Common myeloid progenitor, CD34-positive (primary cell): ENCODE results near the gene SRL.

Experiments
- CTCF ChIA-PET: fragments of 350-600 bp; sonication (Branson Sonifier 250); formaldehyde crosslinking; loops from one replicate; lab custom pipeline; 2021; ENCODE audit warnings: antibody characterized with exemption; lab: Charles Lee
- POLR2A ChIA-PET: fragments of 350-600 bp; sonication (Branson Sonifier 250); formaldehyde crosslinking; loops from one replicate; lab custom pipeline; 2021; ENCODE audit warnings: antibody characterized with exemption; lab: Charles Lee
- DNase-seq, 3 donors: peaks; one replicate each; pipeline versions ENCODE4 v3.0.0 to v3.0.0-alpha.2; 2013
- H3K27ac ChIP-seq, 2 experiments: 1 replicate in 1 of 2; 2 replicates in 1 of 2; pipeline ENCODE4 v1.7.0; 2013; ENCODE audit warnings: inconsistent platforms in 2 of 2, low read length in 2 of 2, mild to moderate bottlenecking in 2 of 2, low read depth in 1 of 2, moderate library complexity in 1 of 2; ENCODE audit not compliant: severe bottlenecking in 2 of 2, insufficient read depth in 1 of 2, poor library complexity in 1 of 2
- H3K27me3 ChIP-seq, 5 experiments: replicated peaks in 2 of 5; 1 replicate in 3 of 5; 2 replicates in 2 of 5; pipeline versions ENCODE4 v1.6.1 to v1.7.0; 2013; ENCODE audit warnings: low read length in 4 of 5, mild to moderate bottlenecking in 2 of 5, moderate library complexity in 2 of 5, inconsistent platforms in 1 of 5; ENCODE audit not compliant: insufficient read depth in 5 of 5, control insufficient read depth in 4 of 5
- H3K36me3 ChIP-seq, 4 experiments: 1 replicate in 2 of 4; 2 replicates in 2 of 4; pipeline versions ENCODE4 v1.6.1 to v1.7.0; 2013; ENCODE audit warnings: low read length in 3 of 4, control low read depth in 1 of 4, mild to moderate bottlenecking in 1 of 4; ENCODE audit not compliant: control insufficient read depth in 4 of 4, insufficient read depth in 4 of 4
- H3K4me1 ChIP-seq, 4 experiments: 1 replicate in 3 of 4; 2 replicates in 1 of 4; pipeline versions ENCODE4 v1.6.1 to v1.7.1; 2013; ENCODE audit warnings: low read length in 3 of 4, mild to moderate bottlenecking in 3 of 4, control low read depth in 1 of 4, inconsistent platforms in 1 of 4, moderate library complexity in 1 of 4; ENCODE audit not compliant: control insufficient read depth in 4 of 4, insufficient read depth in 4 of 4; ENCODE audit errors: control extremely low read depth in 1 of 4
- H3K4me3 ChIP-seq, 7 experiments: 1 replicate in 4 of 7; 2 replicates in 3 of 7; pipeline versions ENCODE4 v1.5.1 to v1.7.0; 2013; ENCODE audit warnings: mild to moderate bottlenecking in 7 of 7, low read length in 6 of 7, moderate library complexity in 6 of 7, inconsistent platforms in 2 of 7, low read depth in 2 of 7, control low read depth in 1 of 7; ENCODE audit not compliant: insufficient read depth in 4 of 7, control insufficient read depth in 1 of 7; ENCODE audit errors: extremely low read depth in 1 of 7
- H3K9me3 ChIP-seq, 5 experiments: 1 replicate in 4 of 5; 2 replicates in 1 of 5; pipeline versions ENCODE4 v1.6.1 to v1.7.1; 2013; ENCODE audit warnings: low read length in 4 of 5, mild to moderate bottlenecking in 2 of 5, inconsistent platforms in 1 of 5, low read depth in 1 of 5, moderate library complexity in 1 of 5; ENCODE audit not compliant: control insufficient read depth in 4 of 5, insufficient read depth in 2 of 5; ENCODE audit errors: control extremely low read depth in 1 of 5
- WGBS: methylation state at CpG from one replicate; pipeline ENCODE4 v1.1.5; 2013; ENCODE audit not compliant: insufficient coverage; 5-methylcytosine and 5-hydroxymethylcytosine counted together

The SRL gene

GRCh38 chr16:4152267-4152666, 89.6 kb downstream of the SRL start:
- CTCF ChIA-PET, result interaction anchor here (1.0 to 1.1 kb wide), 2 partner anchors 10 to 17 kb away, joined by 3 read pairs; no protein-coding TSS in a partner anchor
- Histone ChIP-seq H3K9me3 (peaks cover 0 to 1% (median 0%) of the 10 kb centered on the region in 5 experiments), H3K27ac (no peak overlapping the region), H3K36me3 (no peaks in the 10 kb centered on the region), H3K4me3 (no peak overlapping the region), H3K27me3 (peaks cover 0 to 2% (median 0%) of the 10 kb centered on the region in 5 experiments), H3K4me1 (no peaks in the 10 kb centered on the region)
- POLR2A ChIA-PET, result no interaction called here
- no peak for DNase-seq
- 90% methylated on average over 4 of the region's 5 CpGs for WGBS

- Histone ChIP-seq H3K4me1 (no peaks in the 10 kb centered on the region), H3K27me3 (peaks cover 0 to 2% (median 0%) of the 10 kb centered on the region in 5 experiments), H3K27ac (no peak overlapping the region), H3K4me3 (no peak overlapping the region), H3K9me3 (peaks cover 0 to 1% (median 0%) of the 10 kb centered on the region in 5 experiments), H3K36me3 (no peaks in the 10 kb centered on the region)
- ChIA-PET CTCF (no interaction called here), POLR2A (interaction anchor here (0.6 kb wide), 1 partner anchor 38 kb away, joined by 3 read pairs; no protein-coding TSS in a partner anchor)
- WGBS, result 95% methylated on average over 10 of the region's 10 CpGs
- DNase-seq, result no peak
These were observed 94.6 kb downstream of the SRL start for GRCh38 chr16:4147236-4147635.

GRCh38 chr16:4142268-4142667, 99.6 kb downstream of the SRL start:
- Histone ChIP-seq H3K27ac (no peak overlapping the region), H3K27me3 (peaks cover 0 to 4% (median 3%) of the 10 kb centered on the region in 5 experiments), H3K4me3 (no peak overlapping the region), H3K4me1 (no peaks in the 10 kb centered on the region), H3K9me3 (no peaks in the 10 kb centered on the region), H3K36me3 (no peaks in the 10 kb centered on the region)
- ChIA-PET POLR2A (no interaction called here), CTCF (no interaction called here)
- WGBS, result no CpG with 5 or more reads among the region's 5 CpGs
- DNase-seq, result no peak

- Histone ChIP-seq H3K36me3 (no peaks in the 10 kb centered on the region), H3K4me3 (no peak overlapping the region), H3K27me3 (peaks cover 0 to 5% (median 3%) of the 10 kb centered on the region in 5 experiments), H3K4me1 (no peaks in the 10 kb centered on the region), H3K9me3 (no peaks in the 10 kb centered on the region), H3K27ac (no peak overlapping the region)
- ChIA-PET POLR2A (no interaction called here), CTCF (no interaction called here)
- no peak for DNase-seq
- whole genome bisulfite sequencing, result 98% methylated on average over 12 of the region's 12 CpGs
These were observed 100.3 kb downstream of the SRL start for GRCh38 chr16:4141604-4142003.

- CTCF ChIA-PET, result no interaction called here
- Histone ChIP-seq H3K4me1 (no peaks in the 10 kb centered on the region), H3K36me3 (no peaks in the 10 kb centered on the region), H3K27me3 (peaks cover 0 to 11% (median 4%) of the 10 kb centered on the region in 5 experiments), H3K4me3 (no peak overlapping the region), H3K27ac (no peak overlapping the region), H3K9me3 (no peaks in the 10 kb centered on the region)
- POLR2A ChIA-PET, result no interaction called here
- DNase-seq, result no peak
- 92% methylated on average over 3 of the region's 3 CpGs for WGBS
These were observed 101.2 kb downstream of the SRL start for GRCh38 chr16:4140652-4141051.

DNA sequence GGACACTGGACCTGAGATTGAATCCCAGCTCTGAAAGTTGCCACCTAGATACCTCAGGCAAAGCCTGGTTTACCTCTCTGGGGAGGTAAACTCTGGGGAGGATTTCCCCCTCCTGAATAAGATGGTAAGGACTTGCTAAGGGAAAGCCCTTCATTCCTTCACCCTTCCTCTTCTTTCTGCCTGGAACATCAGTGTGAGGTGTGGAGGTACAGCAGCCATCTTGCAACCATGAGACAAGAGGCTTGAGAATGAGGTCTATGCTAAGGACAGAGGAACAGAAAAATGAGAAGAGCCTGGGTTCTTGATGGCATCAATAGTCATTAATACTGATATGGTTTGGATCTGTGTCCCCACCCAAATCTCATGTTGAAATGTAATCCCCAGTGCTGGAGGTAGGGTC, 101.9 kb downstream of the SRL start:
- peaks cover 0 to 11% (median 4%) of the 10 kb centered on the region in 5 experiments for H3K27me3 ChIP-seq
- ChIA-PET CTCF (no interaction called here), POLR2A (no interaction called here)
- no peak for DNase-seq
- H3K4me1 ChIP-seq, result no peaks in the 10 kb centered on the region
- no peaks in the 10 kb centered on the region for H3K9me3 ChIP-seq
- H3K4me3 ChIP-seq, result no peak overlapping the region
- no peaks in the 10 kb centered on the region for H3K36me3 ChIP-seq
- no peak overlapping the region for H3K27ac ChIP-seq
